Right ventricle myocardium superior (tissue), 1 donor: ENCODE data around the gene LTBP1. TPM values are rescaled to one million over a fixed set of nuclear protein-coding genes. Genes with fewer than 3 reads are reported as not detected.

Experiments
- microRNA-seq: library from miRNA; unstranded; fragments of <30 nt; microRNA quantifications from one replicate; pipeline ENCODE4 v1.2.0, GENCODE V29; 2020
- total RNA-seq: library from RNA; stranded (reverse); fragmentation: NEBNext Ultra II Directional; extraction: Animal tissue kit (Norgen Biotek cat#: 25700); gene quantifications from one replicate; pipeline ENCODE4 v1.2.1, GENCODE V29; 2021
- donor health status: DM: no; HTN: yes; CAD: no; lungs with severe emphysema.

The LTBP1 gene
- total RNA-seq, 1 donor from 2014 or later = 79.9 TPM

Small RNA genes within 50 kb of the gene (microRNA-seq; reads per million reads assigned to microRNA genes)
- not detected for gene MIR4430
